HG02852 (cell line): ENCODE measurements around the gene PUM1.

Experiments used
- ATAC-seq: cut with Tn5 transposase; IDR thresholded peaks from one replicate; pipeline ENCODE4 v1.9.1; 2021; ENCODE audit warnings: mild to moderate bottlenecking, moderate library complexity; ENCODE audit not compliant: unreplicated experiment

PUM1 gene

GRCh38 chr1:30895944-30896660, 169.4 kb downstream of the PUM1 start:
- ATAC-seq = no peak

GRCh38 chr1:30895382-30895943, 170.1 kb downstream of the PUM1 start:
- no peak for ATAC-seq

GRCh38 chr1:30894508-30894973, 171.0 kb downstream of the PUM1 start:
- no peak for ATAC-seq

GRCh38 chr1:30893776-30894507, 171.6 kb downstream of the PUM1 start:
- no peak for ATAC-seq

GRCh38 chr1:30892671-30893073, 172.8 kb downstream of the PUM1 start:
- ATAC-seq = no peak

GRCh38 chr1:30891227-30891552, 174.3 kb downstream of the PUM1 start:
- ATAC-seq = no peak

GRCh38 chr1:30890502-30891226, 174.9 kb downstream of the PUM1 start:
- ATAC-seq = no peak

GRCh38 chr1:30889511-30889910, 176.0 kb downstream of the PUM1 start:
- no peak for ATAC-seq

GRCh38 chr1:30888975-30889374, 176.5 kb downstream of the PUM1 start:
- no peak for ATAC-seq

GRCh38 chr1:30888391-30888790, 177.1 kb downstream of the PUM1 start:
- no peak for ATAC-seq

- ATAC-seq = no peak
These were observed 177.8 kb downstream of the PUM1 start for GRCh38 chr1:30887485-30888315.

GRCh38 chr1:30886710-30887428, 178.6 kb downstream of the PUM1 start:
- no peak for ATAC-seq

GRCh38 chr1:30885570-30886522, 179.7 kb downstream of the PUM1 start:
- no peak for ATAC-seq

GRCh38 chr1:30884723-30885122, 180.8 kb downstream of the PUM1 start:
- no peak for ATAC-seq

GRCh38 chr1:30883389-30884172, 181.9 kb downstream of the PUM1 start:
- no peak for ATAC-seq

GRCh38 chr1:30882678-30883388, 182.7 kb downstream of the PUM1 start:
- no peak for ATAC-seq
